Spleen (tissue), 7 donors: Measurements from ENCODE around the gene BSPRY.

ENCODE experiments used
- POLR2A ChIP-seq, 3 donors: fragments of 450-650 bp; IDR thresholded peaks; one replicate each; pipeline ENCODE4 v1.5.1; 2017; ENCODE audit warnings: antibody characterized with exemption in 3 of 3, mild to moderate bottlenecking in 1 of 3
- POLR2AphosphoS5 ChIP-seq, 3 donors: sonication (generic); formaldehyde crosslinking; IDR thresholded peaks; one replicate each; pipeline ENCODE4 v1.5.1; 2017; ENCODE audit warnings: antibody characterized with exemption in 3 of 3
- TF ChIP-seq, protein P1 (sequence below), 11 experiments: fragments of 200-600 bp in 7 of 11; fragments of 450-650 bp in 4 of 11; sonication (generic) in 4 of 11; IDR thresholded peaks in 8 of 11; conservative IDR thresholded peaks in 3 of 11; 1 replicate in 7 of 11; 2 replicates in 4 of 11; pipeline versions ENCODE4 v1.4.0 to v1.8.0; 2016 to 2021; ENCODE audit warnings: antibody characterized with exemption in 11 of 11, inconsistent platforms in 4 of 11, mild to moderate bottlenecking in 1 of 11
- donor health status: DM: no; HTN: no; CAD: no; lungs with moderate emphysema.
- donor health status: DM: no; HTN: no; CAD: no.
- donor health status: DM: no; HTN: no; CAD: no.

GRCh38 chr9:113360242-113360842 is 11.0 kb downstream of the BSPRY start:
- TF ChIP-seq POLR2A (IDR thresholded peaks at IDR 0.05) (no peak), POLR2AphosphoS5 (IDR thresholded peaks at IDR 0.05) (no peak)
- TF ChIP-seq, protein P1, sequence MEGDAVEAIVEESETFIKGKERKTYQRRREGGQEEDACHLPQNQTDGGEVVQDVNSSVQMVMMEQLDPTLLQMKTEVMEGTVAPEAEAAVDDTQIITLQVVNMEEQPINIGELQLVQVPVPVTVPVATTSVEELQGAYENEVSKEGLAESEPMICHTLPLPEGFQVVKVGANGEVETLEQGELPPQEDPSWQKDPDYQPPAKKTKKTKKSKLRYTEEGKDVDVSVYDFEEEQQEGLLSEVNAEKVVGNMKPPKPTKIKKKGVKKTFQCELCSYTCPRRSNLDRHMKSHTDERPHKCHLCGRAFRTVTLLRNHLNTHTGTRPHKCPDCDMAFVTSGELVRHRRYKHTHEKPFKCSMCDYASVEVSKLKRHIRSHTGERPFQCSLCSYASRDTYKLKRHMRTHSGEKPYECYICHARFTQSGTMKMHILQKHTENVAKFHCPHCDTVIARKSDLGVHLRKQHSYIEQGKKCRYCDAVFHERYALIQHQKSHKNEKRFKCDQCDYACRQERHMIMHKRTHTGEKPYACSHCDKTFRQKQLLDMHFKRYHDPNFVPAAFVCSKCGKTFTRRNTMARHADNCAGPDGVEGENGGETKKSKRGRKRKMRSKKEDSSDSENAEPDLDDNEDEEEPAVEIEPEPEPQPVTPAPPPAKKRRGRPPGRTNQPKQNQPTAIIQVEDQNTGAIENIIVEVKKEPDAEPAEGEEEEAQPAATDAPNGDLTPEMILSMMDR (IDR thresholded peaks at IDR 0.05 in 8 of 11, conservative IDR thresholded peaks at IDR 0.05 in 3 of 11): no peak
